ENCODE results near the gene KCNIP4. TPM values are rescaled to one million over a fixed set of nuclear protein-coding genes. Genes with fewer than 3 reads are reported as not detected.

The KCNIP4 gene
- total and polyA plus RNA-seq, 2 donors (not counting 1 experiment from before 2014, with no cell fraction given) = not detected

DNA sequence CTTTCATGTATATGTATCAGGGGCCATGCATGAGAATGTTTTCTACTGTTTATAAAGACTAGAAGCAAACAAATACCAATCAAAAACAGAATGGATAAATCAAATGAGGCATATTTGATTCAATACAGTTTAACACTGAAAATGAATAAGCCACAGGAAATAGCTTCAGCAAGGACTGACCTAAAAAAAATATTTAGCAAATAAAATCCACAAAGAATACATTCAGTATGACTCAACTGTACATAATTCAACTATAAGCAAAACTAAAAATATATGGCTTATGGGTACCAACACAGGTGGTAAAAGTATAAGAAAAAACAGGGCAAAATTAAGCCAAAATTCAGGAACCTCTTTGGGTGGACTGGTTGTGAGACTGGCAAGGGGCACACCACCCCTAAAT, 112.9 kb downstream of the KCNIP4 start:
- Histone ChIP-seq H3K9me3 (ENCODE audit: control extremely low read depth in 1 of 3, control insufficient read depth in 2 of 3, insufficient read depth in 1 of 3, low read length in 2 of 3) (peaks cover 0 to 1% (median 0%) of the 10 kb centered on the region in 3 donors), H4K20me1 (ENCODE audit: control insufficient read depth, insufficient read depth, low read length, poor library complexity, severe bottlenecking) (no peaks in the 10 kb centered on the region), H2AFZ (ENCODE audit: insufficient read depth, low read depth, low read length, poor library complexity, severe bottlenecking) (no peak overlapping the region), H3K79me2 (ENCODE audit: control insufficient read depth, insufficient read depth, low read length) (no peaks in the 10 kb centered on the region), H3K4me1 (ENCODE audit: control insufficient read depth in 2 of 2, insufficient read depth in 2 of 2, low read length in 2 of 2) (no peaks in the 10 kb centered on the region), H3K4me2 (replicated peaks; ENCODE audit: low read depth, low read length, poor library complexity, severe bottlenecking) (no peak overlapping the region), H3K27me3 (replicated peaks in 1 of 4; ENCODE audit: control extremely low read depth in 1 of 4, control insufficient read depth in 3 of 4, insufficient read depth in 4 of 4, low read length in 3 of 4) (no peaks in the 10 kb centered on the region), H3K9ac (ENCODE audit: low read length) (no peak overlapping the region), H3K27ac (ENCODE audit: low read length in 2 of 2) (no peak overlapping the region), H3K36me3 (replicated peaks in 1 of 2; ENCODE audit: control extremely low read depth in 1 of 2, control insufficient read depth in 1 of 2, extremely low read depth in 1 of 2, insufficient read depth in 2 of 2, low read length in 1 of 2) (no peaks in the 10 kb centered on the region), H3K4me3 (ENCODE audit: control extremely low read depth in 1 of 5, extremely low read depth in 1 of 5, insufficient read depth in 1 of 5, low read depth in 2 of 5, low read length in 4 of 5) (no peak overlapping the region)
- DNase-seq = no peak
- no peaks in the 10 kb centered on the region for H3K27me3 Mint-ChIP-seq
- ATAC-seq (ENCODE audit: low read depth) = no peak
- ChIA-PET CTCF (no interaction called here), POLR2A (no interaction called here)
- intact Hi-C loops (cut with micrococcal nuclease) = no loop called here
- H3K4me3 Mint-ChIP-seq = no peak overlapping the region
- H3K9me3 Mint-ChIP-seq (ENCODE audit: insufficient read depth) = peaks cover 8% of the 10 kb centered on the region
- no peak overlapping the region for H3K27ac Mint-ChIP-seq
- no peaks in the 10 kb centered on the region for H3K4me1 Mint-ChIP-seq
- TF ChIP-seq EZH2 (IDR thresholded peaks at IDR 0.05; ENCODE audit: borderline replicate concordance, insufficient read depth, low read depth, low read length, poor library complexity, severe bottlenecking) = no peak
- no peak for TF ChIP-seq CTCF (IDR thresholded peaks at IDR 0.05)

DNA sequence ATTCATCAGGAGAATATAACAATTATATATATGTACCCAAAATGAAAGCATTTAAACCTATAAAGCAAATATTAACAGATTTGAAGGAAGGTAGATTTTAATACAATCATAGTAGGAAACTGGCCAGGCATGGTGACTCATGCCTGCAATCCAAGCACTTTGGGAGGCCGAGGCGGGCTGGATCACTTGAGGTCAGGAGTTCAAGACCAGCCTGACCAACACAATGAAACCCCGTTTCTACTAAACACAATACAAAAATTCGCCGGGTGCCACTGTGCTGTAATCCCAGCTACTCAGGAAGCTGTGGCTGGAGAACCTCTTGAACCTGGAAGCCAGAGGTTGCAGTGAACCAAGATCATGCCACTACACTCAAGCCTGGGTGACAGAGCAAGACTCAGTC, 118.3 kb downstream of the KCNIP4 start:
- CTCF ChIA-PET = no interaction called here
- intact Hi-C loops (cut with micrococcal nuclease) = no loop called here

More for the DNA sequence above, 118.3 kb downstream of the KCNIP4 start:
- Histone ChIP-seq H3K9me3 (ENCODE audit: control extremely low read depth in 1 of 3, control insufficient read depth in 2 of 3, insufficient read depth in 1 of 3, low read length in 2 of 3) (peaks cover 0 to 1% (median 0%) of the 10 kb centered on the region in 3 donors), H3K9ac (ENCODE audit: low read length) (no peak overlapping the region), H3K27me3 (replicated peaks in 1 of 4; ENCODE audit: control extremely low read depth in 1 of 4, control insufficient read depth in 3 of 4, insufficient read depth in 4 of 4, low read length in 3 of 4) (no peaks in the 10 kb centered on the region), H3K36me3 (replicated peaks in 1 of 2; ENCODE audit: control extremely low read depth in 1 of 2, control insufficient read depth in 1 of 2, extremely low read depth in 1 of 2, insufficient read depth in 2 of 2, low read length in 1 of 2) (no peaks in the 10 kb centered on the region), H2AFZ (ENCODE audit: insufficient read depth, low read depth, low read length, poor library complexity, severe bottlenecking) (no peak overlapping the region), H3K79me2 (ENCODE audit: control insufficient read depth, insufficient read depth, low read length) (no peaks in the 10 kb centered on the region), H3K4me2 (replicated peaks; ENCODE audit: low read depth, low read length, poor library complexity, severe bottlenecking) (no peak overlapping the region), H3K27ac (ENCODE audit: low read length in 2 of 2) (no peak overlapping the region), H3K4me1 (ENCODE audit: control insufficient read depth in 2 of 2, insufficient read depth in 2 of 2, low read length in 2 of 2) (no peaks in the 10 kb centered on the region), H3K4me3 (ENCODE audit: control extremely low read depth in 1 of 5, extremely low read depth in 1 of 5, insufficient read depth in 1 of 5, low read depth in 2 of 5, low read length in 4 of 5) (no peak overlapping the region), H4K20me1 (ENCODE audit: control insufficient read depth, insufficient read depth, low read length, poor library complexity, severe bottlenecking) (no peaks in the 10 kb centered on the region)
- Mint-ChIP-seq H3K4me1 (no peaks in the 10 kb centered on the region), H3K27ac (no peak overlapping the region), H3K27me3 (no peaks in the 10 kb centered on the region), H3K4me3 (no peak overlapping the region), H3K9me3 (ENCODE audit: insufficient read depth) (peaks cover 6% of the 10 kb centered on the region)
- TF ChIP-seq EZH2 (IDR thresholded peaks at IDR 0.05; ENCODE audit: borderline replicate concordance, insufficient read depth, low read depth, low read length, poor library complexity, severe bottlenecking) (no peak), CTCF (IDR thresholded peaks at IDR 0.05) (no peak)
- 86% methylated on average over 5 of the region's 5 CpGs for WGBS (ENCODE audit: insufficient coverage)
- DNase-seq (no peak), ATAC-seq (ENCODE audit: low read depth) (no peak)
- POLR2A ChIA-PET = no interaction called here
